HG02970 (cell line): Measurements from ENCODE around the gene SMCO3.
A peak's percentile ranks its signal among the peaks of the same experiment; 100 is the strongest.

Experiments used
- ATAC-seq: cut with Tn5 transposase; IDR thresholded peaks from one replicate; pipeline ENCODE4 v1.9.1; 2021; ENCODE audit warnings: mild to moderate bottlenecking, moderate library complexity, moderate number of reproducible peaks; ENCODE audit not compliant: unreplicated experiment, low FRiP score

The SMCO3 gene

DNA sequence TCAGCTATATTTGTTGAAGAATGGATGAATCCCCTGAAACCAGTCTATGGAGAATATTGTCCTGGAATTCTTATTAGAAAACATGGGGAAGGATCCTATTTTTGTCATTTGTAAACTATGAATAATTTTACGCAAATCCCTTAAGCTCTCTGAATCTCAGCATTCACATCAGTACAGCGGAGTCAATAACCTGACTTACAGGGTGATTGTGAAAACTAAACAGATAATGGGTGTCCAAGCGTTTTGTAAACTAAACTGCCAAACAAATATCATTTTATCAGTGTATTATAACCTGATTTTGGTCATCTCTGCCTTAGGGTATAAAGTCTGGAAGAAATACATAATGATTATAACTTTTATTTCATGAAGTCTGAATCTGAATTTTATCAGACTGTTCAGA lies 19.4 kb upstream of the SMCO3 start:
- ATAC-seq = no peak

- no peak for ATAC-seq
Measured at GRCh38 chr12:14828892-14829291, 14.9 kb upstream of the SMCO3 start.

DNA sequence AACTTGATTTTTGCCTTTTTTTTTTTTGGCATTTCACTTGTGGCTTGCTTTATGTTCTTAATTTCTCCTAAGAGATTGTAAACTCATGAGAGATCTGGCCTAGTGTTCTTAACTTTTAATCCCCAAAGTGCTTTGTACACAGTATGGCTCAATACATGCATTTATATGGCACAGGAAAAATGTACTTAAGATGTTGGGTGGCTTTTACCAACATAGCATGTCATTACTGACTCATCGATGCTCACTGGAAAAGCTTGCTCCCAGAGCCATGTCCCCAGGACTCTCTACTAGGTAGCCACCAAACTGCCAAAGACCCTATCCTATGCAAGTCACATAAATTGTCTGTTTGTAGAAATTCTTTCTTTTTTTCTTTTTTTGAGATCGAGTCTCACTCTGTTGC lies 13.1 kb upstream of the SMCO3 start:
- no peak for ATAC-seq

GRCh38 chr12:14826491-14826890 lies 12.5 kb upstream of the SMCO3 start:
- ATAC-seq = no peak

GRCh38 chr12:14825256-14825655 lies 11.3 kb upstream of the SMCO3 start:
- ATAC-seq = no peak

GRCh38 chr12:14824012-14824634 lies 10.1 kb upstream of the SMCO3 start:
- no peak for ATAC-seq

GRCh38 chr12:14811486-14811885 lies 2.5 kb downstream of the SMCO3 start:
- no peak for ATAC-seq

DNA sequence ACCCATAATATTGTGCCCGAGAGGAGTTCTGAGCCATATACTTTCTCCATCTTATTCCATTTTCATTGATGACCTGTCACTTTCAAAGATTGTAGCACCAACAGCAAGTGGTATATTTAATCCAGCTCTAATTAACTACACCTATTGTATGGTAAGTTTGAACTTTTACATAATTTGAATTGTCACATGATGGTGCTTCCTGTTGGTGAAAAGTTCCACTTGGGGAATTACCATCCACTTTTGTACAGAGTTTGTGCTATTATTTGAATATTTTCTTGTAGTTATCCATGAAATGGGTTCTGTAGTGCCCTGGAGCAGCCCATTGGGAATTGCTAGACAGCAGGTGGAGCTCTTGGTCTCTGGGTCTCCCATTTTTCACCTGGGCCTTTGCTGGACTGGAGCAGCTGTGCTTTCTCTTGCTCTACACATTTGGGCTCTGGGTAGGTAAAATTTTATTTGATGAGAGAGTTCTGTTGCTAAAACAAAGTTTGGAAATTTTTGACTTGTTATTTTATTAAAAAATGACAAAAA lies 3.0 kb downstream of the SMCO3 start:
- no peak for ATAC-seq

- ATAC-seq = no peak
Measured at GRCh38 chr12:14810167-14810952, 3.6 kb downstream of the SMCO3 start.

DNA sequence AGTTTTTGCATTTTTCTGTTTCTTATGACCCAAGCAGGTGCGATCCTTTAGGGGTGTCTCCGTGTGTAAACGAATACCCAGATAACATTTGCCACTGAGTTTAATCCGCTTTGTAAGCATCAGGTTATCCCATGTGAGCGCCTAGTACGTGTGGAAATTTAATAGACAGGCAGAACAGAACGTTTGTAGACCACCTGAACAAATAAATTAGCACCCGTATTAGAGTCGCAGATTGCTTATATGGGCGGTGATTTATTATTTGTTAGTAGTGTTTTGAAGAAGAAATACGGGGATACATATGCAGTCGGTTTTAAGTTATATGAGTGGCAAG lies 10.2 kb downstream of the SMCO3 start:
- ATAC-seq = peak; percentile 6

DNA sequence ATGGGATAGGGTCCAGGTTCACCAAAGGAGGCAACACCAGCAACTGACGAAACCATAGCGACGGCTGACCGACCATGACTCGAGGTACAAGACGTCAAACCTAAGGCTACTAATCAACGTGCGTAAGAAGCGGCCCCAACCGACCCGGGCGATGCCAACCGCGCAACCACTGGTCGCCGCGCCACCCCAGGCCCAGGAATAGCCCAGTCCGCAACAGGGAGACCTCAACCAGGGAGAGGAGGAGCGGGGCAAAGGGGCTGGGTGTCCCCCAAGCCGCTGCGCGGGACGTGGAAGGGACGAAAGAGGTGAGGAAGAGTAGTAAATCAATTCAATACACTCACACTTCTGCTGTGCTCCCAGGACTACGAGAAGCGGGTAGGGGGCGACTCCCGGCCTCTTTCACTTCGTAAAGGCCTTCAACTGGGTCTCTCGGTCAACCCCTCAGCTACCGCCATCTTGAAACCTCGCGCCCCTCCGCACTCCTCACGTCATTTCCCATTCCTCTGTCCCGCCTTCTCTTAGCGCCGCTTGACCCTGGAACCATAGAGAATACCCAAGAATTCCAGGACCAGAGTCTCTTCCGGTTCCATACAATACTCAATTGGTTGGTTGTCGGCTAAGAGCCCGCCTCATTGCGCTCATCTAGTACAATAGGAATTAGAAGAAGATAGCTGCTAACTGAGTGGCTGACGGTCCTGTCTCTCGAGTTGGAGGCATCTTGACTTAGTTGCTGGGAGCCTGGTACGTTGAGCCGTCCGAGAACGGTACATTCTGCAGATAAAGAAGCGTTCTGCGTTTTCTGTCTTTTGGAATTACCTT lies 10.8 kb downstream of the SMCO3 start, which contains the start of the genes C12orf60 and WBP11:
TSS of gene C12orf60 (plus strand) at position 660 of the 819 bp plus-strand sequence. CDS start 19,266 bp downstream, outside the sequence.
TSS of gene WBP11 (minus strand) at position 468 of the 819 bp plus-strand sequence. CDS start 2,095 bp downstream, outside the sequence.
- peak; percentile 98 for ATAC-seq

- ATAC-seq = no peak
Measured at GRCh38 chr12:14802721-14803010, 11.3 kb downstream of the SMCO3 start.

GRCh38 chr12:14802247-14802646 lies 11.7 kb downstream of the SMCO3 start:
- no peak for ATAC-seq

- no peak for ATAC-seq
Measured at GRCh38 chr12:14795028-14795448, 18.9 kb downstream of the SMCO3 start.

- ATAC-seq = no peak
Measured at GRCh38 chr12:14785568-14785967, 28.4 kb downstream of the SMCO3 start.

DNA sequence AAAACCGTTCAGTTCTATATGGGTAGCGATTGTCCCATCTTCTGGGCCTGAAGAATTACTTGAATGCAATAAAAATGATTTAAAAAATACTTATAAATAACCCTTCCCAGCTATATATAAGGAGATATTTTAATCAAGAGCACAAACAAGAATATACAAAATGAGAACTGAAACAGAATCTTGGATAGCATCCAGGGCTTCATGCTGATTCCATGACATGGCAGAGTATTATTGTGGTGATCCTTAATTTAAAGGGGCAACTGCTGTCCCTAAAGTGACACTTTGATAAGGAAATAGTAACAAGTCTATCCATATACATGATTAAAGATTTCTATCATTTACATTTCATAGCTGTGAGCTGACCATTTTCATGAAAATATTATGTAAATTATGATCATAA lies 29.5 kb downstream of the SMCO3 start:
- ATAC-seq = no peak

DNA sequence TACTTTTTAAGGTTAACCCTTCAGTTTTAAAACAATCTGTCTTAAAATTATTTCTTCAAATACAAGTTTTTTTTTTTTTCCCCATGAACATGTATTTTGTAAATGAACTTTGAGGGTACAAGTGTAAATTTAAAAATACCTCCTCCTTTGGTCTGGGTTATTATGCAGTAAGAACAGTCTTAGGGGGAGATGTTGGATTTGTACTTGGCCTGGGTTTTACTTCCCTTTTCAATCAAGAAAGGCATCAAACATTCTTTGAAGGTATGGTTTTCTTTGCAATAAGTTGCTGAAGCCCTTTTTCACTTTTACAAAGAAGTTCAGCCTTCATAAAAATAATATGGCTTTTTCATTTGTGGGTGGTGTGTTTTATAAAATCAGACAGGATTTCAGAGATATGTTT lies 31.2 kb downstream of the SMCO3 start:
- no peak for ATAC-seq

DNA sequence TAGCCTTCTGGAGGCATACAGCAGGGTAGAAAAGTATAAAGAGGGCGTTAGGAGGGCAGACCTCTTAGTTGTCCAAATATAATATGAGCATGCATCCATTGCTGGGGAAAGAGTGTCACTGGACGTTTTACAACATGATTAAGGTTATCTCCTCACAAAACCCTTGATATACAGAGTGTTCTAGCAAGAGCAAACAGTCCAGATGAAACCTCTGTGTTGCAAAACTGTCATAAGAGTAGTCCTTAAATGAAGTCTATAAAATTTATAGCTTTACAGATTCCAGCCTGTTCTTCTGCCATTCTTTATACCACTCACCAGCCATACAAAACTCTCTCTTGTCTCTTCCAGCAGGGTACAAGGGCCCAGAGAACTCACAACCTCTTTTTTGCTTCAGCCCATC lies 32.4 kb downstream of the SMCO3 start:
- ATAC-seq = no peak

- ATAC-seq = no peak
Measured at GRCh38 chr12:14780859-14781258, 33.1 kb downstream of the SMCO3 start.

DNA sequence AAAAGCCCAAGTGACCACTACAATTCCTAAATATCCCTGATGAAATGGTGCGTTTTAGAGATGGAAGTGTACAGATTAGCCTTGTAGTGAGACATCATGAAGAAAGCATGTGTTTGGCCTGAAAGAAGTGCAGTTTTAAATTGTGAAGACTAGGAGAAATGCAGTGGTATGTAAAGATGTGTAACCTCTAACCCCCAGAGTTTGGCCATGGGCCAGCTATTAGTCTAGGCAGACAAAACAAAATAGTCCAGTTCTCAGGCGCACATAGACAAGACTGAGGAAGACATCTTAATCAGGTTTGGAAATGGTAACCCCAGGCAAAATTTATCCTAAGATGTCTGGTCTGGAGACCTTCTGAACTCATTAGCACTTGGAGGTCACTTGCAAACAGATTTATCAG lies 34.1 kb downstream of the SMCO3 start:
- ATAC-seq = no peak

- ATAC-seq = no peak
Measured at GRCh38 chr12:14777271-14777670, 36.7 kb downstream of the SMCO3 start.
